GM12878 (cell line): ENCODE data around the gene CDKL5. TPM values are rescaled to one million over a fixed set of nuclear protein-coding genes. Genes with fewer than 3 reads are reported as not detected.

ENCODE experiments used
- ATAC-seq: fragments of 200-7000 bp; cut with Tn5 transposase; 3 replicates; pipeline ENCODE4 v1.9.1; 2020; ENCODE audit warnings: mild to moderate bottlenecking, moderate library complexity
- BruUV-seq: library from RNA; stranded (reverse); fragments of 400-500 nt; replicated peaks from 2 replicates; lab custom pipeline; 2021; lab: Mats Ljungman, UMichigan
- CTCF ChIA-PET: fragments of 300-600 bp; sonication (Branson Sonifier 250); formaldehyde crosslinking; extraction: SDS; loops from one replicate; lab custom pipeline; 2021; ENCODE audit warnings: inconsistent platforms; lab: Yijun Ruan, JAX
- POLR2A ChIA-PET: fragments of 350-600 bp; formaldehyde crosslinking; extraction: SDS; loops from one replicate; lab custom pipeline; 2021; ENCODE audit warnings: inconsistent platforms; lab: Charles Lee
- RAD21 ChIA-PET: fragments of 300-600 bp; sonication (Branson Sonifier 250); formaldehyde crosslinking; loops from one replicate; lab custom pipeline; 2023; ENCODE audit warnings: antibody characterized with exemption; ENCODE audit not compliant: unreplicated experiment; lab: Charles Lee
- SMC1A ChIA-PET: fragments of 300-600 bp; sonication (Branson Sonifier 250); formaldehyde crosslinking; loops from one replicate; lab custom pipeline; 2023; ENCODE audit not compliant: unreplicated experiment, uncharacterized antibody; lab: Charles Lee
- DNase-seq: peaks from one replicate; pipeline ENCODE4 v3.0.0-alpha.2; 2011; ENCODE audit warnings: low read depth, low spot score
- FAIRE-seq: peaks from 3 replicates; lab custom pipeline; 2011; peaks lifted over from hg19 to GRCh38; lab: Jason Lieb, UNC
- H2AFZ ChIP-seq: 2 replicates; pipeline ENCODE4 v1.6.0; 2011; ENCODE audit warnings: low read depth, low read length, control low read depth; ENCODE audit not compliant: control insufficient read depth
- H3K27ac ChIP-seq: 2 replicates; pipeline ENCODE4 v1.5.1; 2011; ENCODE audit warnings: control low read depth; ENCODE audit not compliant: control insufficient read depth, insufficient read depth
- H3K27me3 ChIP-seq, 2 experiments: replicated peaks in 1 of 2; 2 replicates each; pipeline versions ENCODE4 v1.6.0 to v1.6.1; 2011; ENCODE audit warnings: low read length in 1 of 2; ENCODE audit not compliant: control insufficient read depth in 2 of 2, insufficient read depth in 2 of 2
- H3K36me3 ChIP-seq, 2 experiments: 2 replicates each; pipeline ENCODE4 v1.5.1; 2011; ENCODE audit warnings: low read length in 1 of 2; ENCODE audit not compliant: control insufficient read depth in 2 of 2, insufficient read depth in 2 of 2
- H3K4me1 ChIP-seq: 2 replicates; pipeline ENCODE4 v1.6.1; 2011; ENCODE audit warnings: mild to moderate bottlenecking, low read length, moderate library complexity, mixed read lengths; ENCODE audit not compliant: control insufficient read depth, insufficient read depth
- H3K4me2 ChIP-seq: 2 replicates; pipeline ENCODE4 v1.6.0; 2011; ENCODE audit warnings: control low read depth; ENCODE audit not compliant: control insufficient read depth, insufficient read depth
- H3K4me3 ChIP-seq: fragments of 200-600 bp; sonication (generic); 2 replicates; pipeline ENCODE4 v1.5.1; 2016
- H3K79me2 ChIP-seq: 2 replicates; pipeline ENCODE4 v1.6.0; 2011; ENCODE audit warnings: low read length; ENCODE audit not compliant: control insufficient read depth, insufficient read depth
- H3K9ac ChIP-seq: 2 replicates; pipeline ENCODE4 v1.8.0; 2011; ENCODE audit warnings: low read length, control low read depth, mixed read lengths; ENCODE audit not compliant: control insufficient read depth, insufficient read depth
- H3K9me3 ChIP-seq: replicated peaks from 3 replicates; pipeline ENCODE4 v1.5.1; 2011; ENCODE audit warnings: mild to moderate bottlenecking, low read length; ENCODE audit not compliant: control insufficient read depth, insufficient read depth
- H4K20me1 ChIP-seq: 2 replicates; pipeline ENCODE4 v1.6.0; 2011; ENCODE audit not compliant: control insufficient read depth, insufficient read depth
- CREM ChIP-seq: IDR thresholded peaks from 2 replicates; pipeline ENCODE4 v1.6.1; 2014; ENCODE audit warnings: antibody characterized with exemption, low read depth
- HDAC2 ChIP-seq: fragments of 200-600 bp; sonication (generic); IDR thresholded peaks from 2 replicates; pipeline ENCODE4 v1.6.1; 2017
- NBN ChIP-seq: fragments of 450-650 bp; IDR thresholded peaks from 2 replicates; pipeline ENCODE4 v1.6.1; 2016
- NFYA ChIP-seq: IDR thresholded peaks from 2 replicates; pipeline ENCODE4 v1.6.1; 2011; ENCODE audit warnings: low read depth, mild to moderate bottlenecking, low read length, improper control_type of control experiment, borderline replicate concordance
- RBBP5 ChIP-seq: fragments of 200-600 bp; sonication (generic); conservative IDR thresholded peaks from 2 replicates; pipeline ENCODE4 v1.6.1; 2016
- SPI1 ChIP-seq: IDR thresholded peaks from 2 replicates; pipeline ENCODE4 v1.6.1; 2011; ENCODE audit warnings: low read depth, mild to moderate bottlenecking, low read length, moderate library complexity, borderline replicate concordance; ENCODE audit not compliant: insufficient read depth
- SUZ12 ChIP-seq: fragments of 200-600 bp; sonication (generic); IDR thresholded peaks from one replicate; pipeline ENCODE4 v1.6.1; 2018; ENCODE audit warnings: antibody characterized with exemption, mild to moderate bottlenecking; ENCODE audit not compliant: unreplicated experiment
- YBX1 ChIP-seq: fragments of 450-650 bp; IDR thresholded peaks from 2 replicates; pipeline ENCODE4 v1.6.1; 2016; ENCODE audit warnings: antibody characterized with exemption
- WGBS: methylation state at CpG from one replicate; pipeline ENCODE4 v1.1.6; 2016; ENCODE audit warnings: low lambda C conversion rate; ENCODE audit not compliant: insufficient replicate concordance, insufficient coverage; ENCODE audit errors: missing lambda C conversion rate; 5-methylcytosine and 5-hydroxymethylcytosine counted together
- in situ Hi-C: fragments of 300-500 bp; cut with MboI; formaldehyde crosslinking; loops from 9 replicates; pipeline ENCODE4 v1.14.3; 2018; ENCODE audit warnings: mixed read lengths
- intact Hi-C: fragments of 100-400 bp; cut with micrococcal nuclease; formaldehyde crosslinking; loops from one replicate; pipeline ENCODE4 v1.14.2; 2022; ENCODE audit not compliant: unreplicated experiment
- polyA plus RNA-seq, 11 experiments: library from polyadenylated mRNA; depleted of rRNA in 4 of 11; unstranded in 6 of 11; stranded (reverse) in 5 of 11; fragments of >200 nt; fragmentation: Nextera tagmentation in 4 of 11; fragmentation: Illumina TruSeq in 1 of 11; extraction: Ambion mirVana in 4 of 11; extraction: Trizol in 1 of 11; gene quantifications; 1 replicate in 1 of 11; 2 replicates in 10 of 11; pipeline versions ENCODE4 v1.2.1 to v1.2.3, GENCODE V29; 2011 to 2016; ENCODE audit warnings: inconsistent platforms in 2 of 11, missing spikeins in 2 of 11, low read depth in 1 of 11
- total RNA-seq, 4 experiments: library from RNA; depleted of rRNA in 3 of 4; stranded (reverse); fragments of >200 nt in 3 of 4; fragmentation: Illumina TruSeq in 1 of 4; extraction: Trizol in 1 of 4; gene quantifications; 2 replicates each; pipeline versions ENCODE4 v1.2.1 to v1.2.3, GENCODE V29; 2013 to 2021

Gene CDKL5
- total and polyA plus RNA-seq, 10 of the 15 experiments (the other 5 are each of a cell fraction or from before 2014, with no cell fraction given): 1.4 to 14.5 (median 6.3) TPM

- TF ChIP-seq HDAC2 (no peak), SUZ12 (no peak), NFYA (no peak), NBN (no peak)
- intact Hi-C loops: no loop called here
- 87% methylated on average over 6 of the region's 6 CpGs for WGBS
- Histone ChIP-seq H3K9me3 (no peaks in the 10 kb centered on the region), H3K4me3 (no peak overlapping the region), H2AFZ (no peak overlapping the region), H3K4me2 (no peak overlapping the region), H3K4me1 (no peaks in the 10 kb centered on the region), H3K9ac (no peak overlapping the region), H3K27me3 (no peaks in the 10 kb centered on the region), H4K20me1 (no peaks in the 10 kb centered on the region), H3K79me2 (no peaks in the 10 kb centered on the region), H3K27ac (no peak overlapping the region), H3K36me3 (no peaks in the 10 kb centered on the region)
- ChIA-PET SMC1A (no interaction called here), POLR2A (no interaction called here), RAD21 (no interaction called here), CTCF (no interaction called here)
- in situ Hi-C loops: no loop called here
- BruUV-seq: no TSS peak
- ATAC-seq (no peak), FAIRE-seq (no peak), DNase-seq (no peak)
Measured at GRCh38 chrX:18650662-18651061, 225.3 kb downstream of the CDKL5 start.

GRCh38 chrX:18652636-18653035 is 227.2 kb downstream of the CDKL5 start:
- no peak for FAIRE-seq

More at GRCh38 chrX:18652636-18653035, 227.2 kb downstream of the CDKL5 start:
- Histone ChIP-seq H3K36me3 (no peaks in the 10 kb centered on the region), H3K9ac (no peak overlapping the region), H3K79me2 (no peaks in the 10 kb centered on the region), H2AFZ (no peak overlapping the region), H3K4me2 (no peak overlapping the region), H3K9me3 (no peaks in the 10 kb centered on the region), H3K27ac (no peak overlapping the region), H4K20me1 (no peaks in the 10 kb centered on the region), H3K4me3 (no peak overlapping the region), H3K27me3 (no peaks in the 10 kb centered on the region), H3K4me1 (no peaks in the 10 kb centered on the region)
- intact Hi-C loops: no loop called here
- ChIA-PET CTCF (no interaction called here), POLR2A (no interaction called here), SMC1A (no interaction called here), RAD21 (no interaction called here)
- no TSS peak for BruUV-seq
- no peak for DNase-seq
- no peak for ATAC-seq
- no peak for TF ChIP-seq CREM
- TF ChIP-seq SPI1: no peak
- TF ChIP-seq RBBP5: no peak
- no peak for TF ChIP-seq YBX1
- in situ Hi-C loops: no loop called here
